Neural crest cell (in vitro differentiated cells): ENCODE measurements around the gene TMC1. TPM values are rescaled to one million over a fixed set of nuclear protein-coding genes. Genes with fewer than 3 reads are reported as not detected.

Experiments used
- DNase-seq: peaks from one replicate; pipeline ENCODE4 v3.0.0; 2021; ENCODE audit warnings: low read depth, mixed read lengths, low spot score
- H3K27ac Mint-ChIP-seq: one replicate; pipeline ENCODE4 v1.8.0; 2021; ENCODE audit warnings: mild to moderate bottlenecking, mixed read lengths; ENCODE audit not compliant: unreplicated experiment
- H3K27me3 Mint-ChIP-seq: 2 replicates; pipeline ENCODE4 v1.8.0; 2021; ENCODE audit warnings: low read depth, mild to moderate bottlenecking, mixed read lengths
- H3K36me3 Mint-ChIP-seq: 2 replicates; pipeline ENCODE4 v1.8.0; 2021; ENCODE audit warnings: low read depth, mild to moderate bottlenecking, mixed read lengths
- H3K4me1 Mint-ChIP-seq: 2 replicates; pipeline ENCODE4 v1.8.0; 2021; ENCODE audit warnings: mixed read lengths
- H3K4me3 Mint-ChIP-seq: one replicate; pipeline ENCODE4 v1.8.0; 2021; ENCODE audit warnings: mild to moderate bottlenecking, mixed read lengths
- H3K9me3 Mint-ChIP-seq: 2 replicates; pipeline ENCODE4 v1.8.0; 2021; ENCODE audit warnings: mixed read lengths
- total RNA-seq: library from RNA; stranded (reverse); gene quantifications from 2 replicates; pipeline ENCODE4 v1.2.1, GENCODE V29; 2021
- TF ChIP-seq, protein P1 (sequence below): fragments of 200-600 bp; sonication (generic); conservative IDR thresholded peaks from 2 replicates; pipeline ENCODE4 v1.5.0; 2021; ENCODE audit warnings: antibody characterized with exemption, mild to moderate bottlenecking

Gene TMC1
- total RNA-seq, 1 donor from 2014 or later, result 0.33 TPM

- DNase-seq, result no peak
- TF ChIP-seq, protein P1, sequence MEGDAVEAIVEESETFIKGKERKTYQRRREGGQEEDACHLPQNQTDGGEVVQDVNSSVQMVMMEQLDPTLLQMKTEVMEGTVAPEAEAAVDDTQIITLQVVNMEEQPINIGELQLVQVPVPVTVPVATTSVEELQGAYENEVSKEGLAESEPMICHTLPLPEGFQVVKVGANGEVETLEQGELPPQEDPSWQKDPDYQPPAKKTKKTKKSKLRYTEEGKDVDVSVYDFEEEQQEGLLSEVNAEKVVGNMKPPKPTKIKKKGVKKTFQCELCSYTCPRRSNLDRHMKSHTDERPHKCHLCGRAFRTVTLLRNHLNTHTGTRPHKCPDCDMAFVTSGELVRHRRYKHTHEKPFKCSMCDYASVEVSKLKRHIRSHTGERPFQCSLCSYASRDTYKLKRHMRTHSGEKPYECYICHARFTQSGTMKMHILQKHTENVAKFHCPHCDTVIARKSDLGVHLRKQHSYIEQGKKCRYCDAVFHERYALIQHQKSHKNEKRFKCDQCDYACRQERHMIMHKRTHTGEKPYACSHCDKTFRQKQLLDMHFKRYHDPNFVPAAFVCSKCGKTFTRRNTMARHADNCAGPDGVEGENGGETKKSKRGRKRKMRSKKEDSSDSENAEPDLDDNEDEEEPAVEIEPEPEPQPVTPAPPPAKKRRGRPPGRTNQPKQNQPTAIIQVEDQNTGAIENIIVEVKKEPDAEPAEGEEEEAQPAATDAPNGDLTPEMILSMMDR, result no peak
- peak overlapping the region; percentile 82 for H3K27ac Mint-ChIP-seq
- H3K36me3 Mint-ChIP-seq, result no peaks in the 10 kb centered on the region
- no peaks in the 10 kb centered on the region for H3K9me3 Mint-ChIP-seq
- no peak overlapping the region for H3K4me3 Mint-ChIP-seq
- peaks cover 27% of the 10 kb centered on the region for H3K4me1 Mint-ChIP-seq
- H3K27me3 Mint-ChIP-seq, result no peaks in the 10 kb centered on the region
Measured at GRCh38 chr9:72577212-72577753, 55.9 kb downstream of the TMC1 start.

DNA sequence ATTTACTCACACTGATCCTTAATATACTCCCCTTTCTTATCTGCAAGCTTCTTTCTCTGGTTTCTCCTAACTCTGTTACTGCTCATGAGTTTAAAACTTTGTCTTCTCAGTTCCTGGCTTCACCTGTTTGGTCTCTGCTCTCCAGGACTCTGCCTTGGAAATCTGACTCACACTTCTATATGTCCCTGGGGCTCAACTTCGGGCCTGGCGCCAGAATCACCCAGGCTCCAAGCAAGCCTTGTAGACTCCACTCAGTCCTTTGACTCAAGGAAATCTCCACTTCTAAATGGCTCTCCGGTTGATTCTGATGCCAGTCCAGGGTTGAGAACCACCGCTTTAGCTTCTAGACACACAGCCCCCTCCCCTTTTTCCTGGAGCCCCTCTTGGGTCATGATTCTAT is 57.8 kb downstream of the TMC1 start:
- Mint-ChIP-seq H3K36me3 (no peaks in the 10 kb centered on the region), H3K4me1 (peaks cover 42% of the 10 kb centered on the region), H3K9me3 (no peaks in the 10 kb centered on the region), H3K27ac (peak overlapping the region; percentile 58), H3K4me3 (no peak overlapping the region), H3K27me3 (no peaks in the 10 kb centered on the region)
- TF ChIP-seq, protein P1, result no peak
- DNase-seq, result no peak

GRCh38 chr9:72579880-72580550 is 58.6 kb downstream of the TMC1 start:
- Mint-ChIP-seq H3K4me3 (no peak overlapping the region), H3K9me3 (no peaks in the 10 kb centered on the region), H3K4me1 (peaks cover 42% of the 10 kb centered on the region), H3K27ac (no peak overlapping the region), H3K36me3 (no peaks in the 10 kb centered on the region), H3K27me3 (no peaks in the 10 kb centered on the region)
- TF ChIP-seq, protein P1, result no peak
- DNase-seq, result no peak

DNA sequence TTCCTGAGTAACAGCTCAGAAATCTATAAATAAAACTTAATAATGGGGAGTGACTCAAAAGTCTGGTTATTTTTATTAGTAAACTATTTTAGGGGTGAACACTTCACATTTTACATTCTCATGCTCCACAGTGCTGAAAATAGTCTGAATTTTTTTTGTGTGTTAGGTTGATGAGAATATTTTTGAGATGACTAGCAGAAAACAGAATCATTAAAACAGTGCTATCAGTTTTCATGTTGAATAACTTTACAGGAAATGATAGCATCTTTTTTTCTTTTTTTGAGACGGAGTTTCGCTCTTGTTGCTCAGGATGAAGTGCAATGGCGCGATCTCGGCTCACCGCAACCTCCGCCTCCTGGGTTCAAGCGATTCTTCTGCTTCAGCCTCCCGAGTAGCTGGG is 60.3 kb downstream of the TMC1 start:
- TF ChIP-seq, protein P1, result no peak
- H3K4me3 Mint-ChIP-seq, result no peak overlapping the region
- H3K4me1 Mint-ChIP-seq, result peaks cover 54% of the 10 kb centered on the region
- H3K27ac Mint-ChIP-seq, result no peak overlapping the region
- H3K27me3 Mint-ChIP-seq, result no peaks in the 10 kb centered on the region
- H3K9me3 Mint-ChIP-seq, result no peaks in the 10 kb centered on the region
- DNase-seq, result no peak
- H3K36me3 Mint-ChIP-seq, result no peaks in the 10 kb centered on the region

GRCh38 chr9:72583370-72583769 is 62.0 kb downstream of the TMC1 start:
- peaks cover 46% of the 10 kb centered on the region for H3K4me1 Mint-ChIP-seq
- TF ChIP-seq, protein P1, result no peak
- H3K27me3 Mint-ChIP-seq, result no peaks in the 10 kb centered on the region
- no peak overlapping the region for H3K27ac Mint-ChIP-seq
- H3K9me3 Mint-ChIP-seq, result no peaks in the 10 kb centered on the region
- no peak overlapping the region for H3K4me3 Mint-ChIP-seq
- no peak for DNase-seq
- no peaks in the 10 kb centered on the region for H3K36me3 Mint-ChIP-seq
